ENCODE results near the gene DGCR8. TPM values are rescaled to one million over a fixed set of nuclear protein-coding genes. Genes with fewer than 3 reads are reported as not detected.

DGCR8 gene
- total RNA-seq, 1 experiment from 2014 or later, result 34.7 TPM

GRCh38 chr22:20062766-20063083 is 17.3 kb upstream of the DGCR8 start:
- ChIA-PET POLR2A (ENCODE audit: unreplicated experiment) (interaction anchor here (0.6 kb wide), 1 partner anchor 17 kb away, joined by 6 read pairs; the partner anchor contains the start of gene DGCR8), CTCF (no interaction called here)
- H3K9me3 ChIP-seq (ENCODE audit: insufficient read depth, low read depth), result no peaks in the 10 kb centered on the region
- H3K4me3 ChIP-seq, result no peak overlapping the region
- no peaks in the 10 kb centered on the region for H3K27me3 ChIP-seq (ENCODE audit: insufficient read depth, low read depth)
- no peak overlapping the region for H2AFZ ChIP-seq
- TF ChIP-seq EZH2 (IDR thresholded peaks at IDR 0.05; ENCODE audit: low read depth) (no peak), CTCF (conservative IDR thresholded peaks at IDR 0.05) (no peak)
- no peaks in the 10 kb centered on the region for H3K36me3 ChIP-seq (ENCODE audit: low read depth)
- BruUV-seq (replicated peaks), result no TSS peak
- H3K27ac ChIP-seq, result no peak overlapping the region
- H3K4me1 ChIP-seq (replicated peaks; ENCODE audit: insufficient read depth), result no peaks in the 10 kb centered on the region
- peak in 1 of 2 experiments; percentile 61 for DNase-seq
- H4K20me1 ChIP-seq (ENCODE audit: insufficient read depth), result no peaks in the 10 kb centered on the region
- H3K79me2 ChIP-seq (ENCODE audit: low read depth), result no peaks in the 10 kb centered on the region
- no peak overlapping the region for H3K4me2 ChIP-seq
- no peaks in the 10 kb centered on the region for H3K9me2 ChIP-seq (ENCODE audit: insufficient read depth)
- no peaks in the 10 kb centered on the region for H3F3A ChIP-seq (ENCODE audit: insufficient read depth, low read depth)
- intact Hi-C loops (cut with micrococcal nuclease; ENCODE audit: unreplicated experiment), result no loop called here

DNA sequence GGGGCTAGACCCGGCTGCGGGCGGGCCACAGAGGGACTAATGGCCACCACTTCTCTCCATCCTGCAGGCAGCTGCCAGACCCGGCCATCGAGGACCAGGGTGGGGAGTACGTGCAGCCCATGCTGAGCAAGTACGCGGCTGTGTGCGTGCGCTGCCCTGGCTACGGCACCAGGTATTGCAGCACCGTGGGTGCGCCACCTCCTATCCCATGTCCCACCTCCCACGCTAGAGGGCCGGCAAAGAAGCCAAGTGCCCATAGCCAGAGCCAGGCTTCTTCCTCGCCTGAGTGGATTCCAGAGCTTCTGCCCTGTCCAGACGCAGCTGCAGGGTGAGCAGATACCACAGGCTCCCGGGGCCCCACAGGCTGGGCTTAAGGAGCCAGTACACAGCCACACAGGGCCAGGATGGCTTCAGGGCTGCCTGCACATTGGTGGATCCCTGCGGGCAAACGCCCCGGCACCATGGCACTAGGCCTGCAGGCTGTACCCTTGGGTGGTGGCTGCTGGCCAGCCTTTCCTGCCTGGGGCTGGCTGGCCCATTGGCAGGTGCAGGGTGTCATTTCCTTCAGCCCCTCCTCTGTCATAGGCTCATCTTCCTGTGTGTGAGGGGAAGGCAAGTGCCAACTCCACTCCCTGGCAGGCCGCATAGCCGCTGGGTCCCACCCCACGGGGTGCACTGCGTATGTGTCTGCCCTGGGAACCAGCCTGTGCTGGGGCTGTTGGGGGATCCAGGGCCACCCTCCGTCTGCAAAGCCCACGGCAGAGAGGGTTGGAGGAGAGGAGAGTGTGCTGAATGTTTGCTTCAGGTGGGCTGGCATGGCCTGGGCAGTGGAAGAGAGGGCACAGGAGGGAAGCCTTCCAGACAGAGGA is 16.5 kb upstream of the DGCR8 start:
- POLR2A ChIA-PET (ENCODE audit: unreplicated experiment), result no interaction called here

DNA sequence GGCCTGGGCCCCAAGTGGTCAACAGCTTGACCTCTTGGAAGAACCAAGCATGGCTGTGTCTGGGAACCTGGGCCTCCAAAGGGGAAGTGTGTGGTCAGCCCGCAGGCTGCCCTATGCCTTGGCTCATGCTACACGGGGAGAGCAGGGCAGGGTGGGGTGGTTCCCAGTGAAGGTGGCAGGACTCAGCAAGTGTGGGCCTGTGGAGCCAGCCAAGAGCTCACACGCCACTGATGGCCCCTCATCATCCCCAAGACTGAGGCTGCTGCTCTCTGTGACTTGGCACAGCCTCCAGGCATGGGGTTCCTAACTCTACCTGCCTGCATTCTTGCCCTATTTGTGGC is 15.9 kb upstream of the DGCR8 start:
- intact Hi-C loops (cut with micrococcal nuclease; ENCODE audit: unreplicated experiment), result no loop called here
- CTCF ChIA-PET, result no interaction called here
- no peak for DNase-seq
- H3K27ac ChIP-seq, result no peak overlapping the region
- H3K36me3 ChIP-seq (ENCODE audit: low read depth), result no peaks in the 10 kb centered on the region
- TF ChIP-seq EZH2 (IDR thresholded peaks at IDR 0.05; ENCODE audit: low read depth), result no peak
- no peak for TF ChIP-seq CTCF (conservative IDR thresholded peaks at IDR 0.05)
- H3K9me3 ChIP-seq (ENCODE audit: insufficient read depth, low read depth), result no peaks in the 10 kb centered on the region
- BruUV-seq (replicated peaks), result no TSS peak
- no peaks in the 10 kb centered on the region for H3F3A ChIP-seq (ENCODE audit: insufficient read depth, low read depth)
- no peaks in the 10 kb centered on the region for H4K20me1 ChIP-seq (ENCODE audit: insufficient read depth)
- POLR2A ChIA-PET (ENCODE audit: unreplicated experiment), result no interaction called here
- no peaks in the 10 kb centered on the region for H3K9me2 ChIP-seq (ENCODE audit: insufficient read depth)
- H3K4me2 ChIP-seq, result no peak overlapping the region
- H3K27me3 ChIP-seq (ENCODE audit: insufficient read depth, low read depth), result no peaks in the 10 kb centered on the region
- no peaks in the 10 kb centered on the region for H3K4me1 ChIP-seq (replicated peaks; ENCODE audit: insufficient read depth)
- H3K4me3 ChIP-seq, result no peak overlapping the region
- H3K79me2 ChIP-seq (ENCODE audit: low read depth), result no peaks in the 10 kb centered on the region
- H2AFZ ChIP-seq, result no peak overlapping the region

More for the DNA sequence above, 16.5 kb upstream of the DGCR8 start:
- Histone ChIP-seq H2AFZ (no peak overlapping the region), H3K4me1 (replicated peaks; ENCODE audit: insufficient read depth) (no peaks in the 10 kb centered on the region), H4K20me1 (ENCODE audit: insufficient read depth) (no peaks in the 10 kb centered on the region), H3K27me3 (ENCODE audit: insufficient read depth, low read depth) (no peaks in the 10 kb centered on the region), H3K27ac (no peak overlapping the region), H3K36me3 (ENCODE audit: low read depth) (no peaks in the 10 kb centered on the region), H3K9me3 (ENCODE audit: insufficient read depth, low read depth) (no peaks in the 10 kb centered on the region), H3K9me2 (ENCODE audit: insufficient read depth) (no peaks in the 10 kb centered on the region), H3K4me2 (no peak overlapping the region), H3K4me3 (no peak overlapping the region), H3K79me2 (ENCODE audit: low read depth) (no peaks in the 10 kb centered on the region), H3F3A (ENCODE audit: insufficient read depth, low read depth) (no peaks in the 10 kb centered on the region)
- no peak for DNase-seq
- intact Hi-C loops (cut with micrococcal nuclease; ENCODE audit: unreplicated experiment), result no loop called here
- CTCF ChIA-PET, result no interaction called here
- TF ChIP-seq EZH2 (IDR thresholded peaks at IDR 0.05; ENCODE audit: low read depth) (no peak), CTCF (conservative IDR thresholded peaks at IDR 0.05) (no peak)
- no TSS peak for BruUV-seq (replicated peaks)

Data from PC-9 (cell line).